ENCODE data around the gene ITGB5.
"Not testable (repeated sequence)": the region's sequence is repeated elsewhere in the genome, so short reads cannot be mapped to it uniquely, and the experiment has no call there.

ITGB5 gene

GRCh38 chr3:124834723-124835718 is 52.1 kb downstream of the ITGB5 start:
- DNase-seq, result peak in 1 of 2 experiments; percentile 31

- no peak for DNase-seq
These were observed 53.3 kb downstream of the ITGB5 start for GRCh38 chr3:124833710-124834332.

GRCh38 chr3:124832782-124833709 is 54.1 kb downstream of the ITGB5 start:
- no peak for DNase-seq

GRCh38 chr3:124831628-124832199 is 55.5 kb downstream of the ITGB5 start:
- DNase-seq, result no peak

- DNase-seq, result no peak
These were observed 57.2 kb downstream of the ITGB5 start for GRCh38 chr3:124829819-124830554.

- no peak for DNase-seq
These were observed 57.9 kb downstream of the ITGB5 start for GRCh38 chr3:124829178-124829818.

- not testable (repeated sequence) for DNase-seq
These were observed 59.5 kb downstream of the ITGB5 start for GRCh38 chr3:124827476-124828206.

- DNase-seq, result peak in 1 of 2 experiments; percentile 17
These were observed 60.5 kb downstream of the ITGB5 start for GRCh38 chr3:124826703-124827102.

GRCh38 chr3:124824286-124824915 is 62.8 kb downstream of the ITGB5 start:
- no peak for DNase-seq

GRCh38 chr3:124823648-124824047 is 63.5 kb downstream of the ITGB5 start:
- DNase-seq, result no peak

GRCh38 chr3:124823206-124823605 is 64.0 kb downstream of the ITGB5 start:
- no peak for DNase-seq

GRCh38 chr3:124821356-124821755 is 65.8 kb downstream of the ITGB5 start:
- no peak for DNase-seq

- no peak for DNase-seq
These were observed 68.6 kb downstream of the ITGB5 start for GRCh38 chr3:124818398-124819091.

GRCh38 chr3:124817079-124817478 is 70.1 kb downstream of the ITGB5 start:
- no peak for DNase-seq

- DNase-seq, result no peak
These were observed 71.0 kb downstream of the ITGB5 start for GRCh38 chr3:124816206-124816605.

GRCh38 chr3:124815781-124816180 is 71.4 kb downstream of the ITGB5 start:
- no peak for DNase-seq

- DNase-seq, result no peak
These were observed 72.3 kb downstream of the ITGB5 start for GRCh38 chr3:124814620-124815421.

- DNase-seq, result no peak
These were observed 73.6 kb downstream of the ITGB5 start for GRCh38 chr3:124813541-124813940.
